Lower lobe of right lung (tissue), 2 donors: ENCODE results near the gene GUCA1A. TPM values are rescaled to one million over a fixed set of nuclear protein-coding genes. Genes with fewer than 3 reads are reported as not detected.

Experiments
- ATAC-seq, 2 donors: fragments of 200-7000 bp; cut with Tn5 transposase; one replicate each; pipeline ENCODE4 v1.9.1; 2020 to 2022; ENCODE audit warnings: mild to moderate bottlenecking in 2 of 2, moderate library complexity in 2 of 2
- DNase-seq: peaks from one replicate; pipeline ENCODE4 v3.0.0-alpha.2; 2020
- H3K27ac ChIP-seq: fragments of 200-600 bp; one replicate; pipeline ENCODE4 v1.8.0; 2022
- H3K27me3 ChIP-seq: fragments of 200-600 bp; one replicate; pipeline ENCODE4 v1.8.0; 2022; ENCODE audit warnings: low read depth
- H3K36me3 ChIP-seq: fragments of 200-600 bp; one replicate; pipeline ENCODE4 v1.8.0; 2022; ENCODE audit warnings: mild to moderate bottlenecking
- H3K4me1 ChIP-seq: fragments of 200-600 bp; one replicate; pipeline ENCODE4 v1.8.0; 2022
- H3K4me3 ChIP-seq: fragments of 200-600 bp; one replicate; pipeline ENCODE4 v1.8.0; 2022; ENCODE audit warnings: mild to moderate bottlenecking
- H3K9me3 ChIP-seq: fragments of 200-600 bp; one replicate; pipeline ENCODE4 v1.8.0; 2022
- CTCF ChIP-seq: fragments of 200-600 bp; IDR thresholded peaks from one replicate; pipeline ENCODE4 v1.8.0; 2022; ENCODE audit warnings: antibody characterized with exemption, mild to moderate bottlenecking
- intact Hi-C: fragments of 100-400 bp; cut with DNase I; formaldehyde crosslinking; loops from one replicate; pipeline ENCODE4 v1.11.0; 2022
- total RNA-seq: library from RNA; stranded (reverse); fragmentation: NEBNext Ultra II Directional; extraction: Animal tissue kit (Norgen Biotek cat#: 25700); gene quantifications from one replicate; pipeline ENCODE4 v1.2.1, GENCODE V29; 2021
- donor health status: DM: no; HTN: yes; CAD: no; lungs with severe emphysema.

Gene GUCA1A
- total RNA-seq, 1 donor from 2014 or later, result not detected

- intact Hi-C loops, result no loop called here
- H3K9me3 ChIP-seq, result no peaks in the 10 kb centered on the region
- ATAC-seq, result peak in 1 of 2 donors; percentile 72
- TF ChIP-seq CTCF, result no peak
- H3K4me3 ChIP-seq, result no peak overlapping the region
- H3K4me1 ChIP-seq, result peaks cover 5% of the 10 kb centered on the region
- DNase-seq, result no peak
- H3K36me3 ChIP-seq, result peaks cover 19% of the 10 kb centered on the region
- no peaks in the 10 kb centered on the region for H3K27me3 ChIP-seq
- H3K27ac ChIP-seq, result no peak overlapping the region
Measured at GRCh38 chr6:42128460-42129359, 44.5 kb upstream of the GUCA1A start.

- Histone ChIP-seq H3K4me3 (no peak overlapping the region), H3K27ac (no peak overlapping the region), H3K9me3 (no peaks in the 10 kb centered on the region), H3K27me3 (no peaks in the 10 kb centered on the region), H3K4me1 (no peaks in the 10 kb centered on the region), H3K36me3 (peaks cover 19% of the 10 kb centered on the region)
- no peak for TF ChIP-seq CTCF
- DNase-seq (no peak), ATAC-seq (no peak)
- intact Hi-C loops, result no loop called here
Measured at GRCh38 chr6:42129360-42129676, 43.8 kb upstream of the GUCA1A start.

GRCh38 chr6:42131531-42131930 is 41.6 kb upstream of the GUCA1A start:
- peaks cover 14% of the 10 kb centered on the region for H3K36me3 ChIP-seq
- no peak overlapping the region for H3K27ac ChIP-seq
- H3K27me3 ChIP-seq, result no peaks in the 10 kb centered on the region
- intact Hi-C loops, result no loop called here
- ATAC-seq (no peak), DNase-seq (no peak)
- H3K9me3 ChIP-seq, result no peaks in the 10 kb centered on the region
- no peak overlapping the region for H3K4me3 ChIP-seq
- no peak for TF ChIP-seq CTCF
- H3K4me1 ChIP-seq, result no peaks in the 10 kb centered on the region

- Histone ChIP-seq H3K27me3 (no peaks in the 10 kb centered on the region), H3K27ac (no peak overlapping the region), H3K9me3 (no peaks in the 10 kb centered on the region), H3K4me1 (peaks cover under 1% of the 10 kb centered on the region), H3K4me3 (no peak overlapping the region), H3K36me3 (no peaks in the 10 kb centered on the region)
- ATAC-seq (no peak), DNase-seq (no peak)
- intact Hi-C loops, result no loop called here
- TF ChIP-seq CTCF, result no peak
Measured at GRCh38 chr6:42133926-42134325, 39.2 kb upstream of the GUCA1A start.

- TF ChIP-seq CTCF, result no peak
- intact Hi-C loops, result no loop called here
- no peaks in the 10 kb centered on the region for H3K36me3 ChIP-seq
- no peak overlapping the region for H3K27ac ChIP-seq
- peaks cover 10% of the 10 kb centered on the region for H3K4me1 ChIP-seq
- ATAC-seq (no peak), DNase-seq (no peak)
- no peak overlapping the region for H3K4me3 ChIP-seq
- H3K27me3 ChIP-seq, result no peaks in the 10 kb centered on the region
- no peaks in the 10 kb centered on the region for H3K9me3 ChIP-seq
Measured at GRCh38 chr6:42135161-42135560, 38.0 kb upstream of the GUCA1A start.
